Thoracic aorta (tissue), 2 donors: ENCODE results near the gene LCK. TPM values are rescaled to one million over a fixed set of nuclear protein-coding genes. Genes with fewer than 3 reads are reported as not detected.
A peak's percentile ranks its signal among the peaks of the same experiment; 100 is the strongest.

Experiments
- ATAC-seq: fragments of 150-250 bp; one replicate; pipeline ENCODE4 v1.8.0; 2017; ENCODE audit warnings: low read depth; ENCODE audit not compliant: insufficient number of reproducible peaks, low FRiP score
- DNase-seq: peaks from one replicate; pipeline ENCODE4 v3.0.0-alpha.2; 2020; ENCODE audit warnings: low spot score
- H3K27ac ChIP-seq, 2 donors: fragments of 200-600 bp; sonication (generic); 1 replicate in 1 of 2; 2 replicates in 1 of 2; pipeline ENCODE4 v1.5.1; 2016; ENCODE audit warnings: mild to moderate bottlenecking in 2 of 2, moderate library complexity in 2 of 2
- H3K27me3 ChIP-seq: fragments of 200-600 bp; sonication (generic); replicated peaks from 2 replicates; pipeline ENCODE4 v1.6.0; 2016; ENCODE audit warnings: mild to moderate bottlenecking; ENCODE audit not compliant: insufficient read depth
- H3K36me3 ChIP-seq: fragments of 200-600 bp; sonication (generic); one replicate; pipeline ENCODE4 v1.5.1; 2016
- H3K4me1 ChIP-seq, 2 donors: fragments of 200-600 bp; sonication (generic); 1 replicate in 1 of 2; 2 replicates in 1 of 2; pipeline versions ENCODE4 v1.5.1 to v1.6.0; 2016; ENCODE audit warnings: low read depth in 2 of 2, mild to moderate bottlenecking in 1 of 2; ENCODE audit not compliant: control insufficient read depth in 1 of 2
- H3K4me3 ChIP-seq: fragments of 200-600 bp; sonication (generic); 2 replicates; pipeline ENCODE4 v1.5.1; 2016; ENCODE audit warnings: mild to moderate bottlenecking
- H3K9me3 ChIP-seq: fragments of 200-600 bp; sonication (generic); 2 replicates; pipeline ENCODE4 v1.5.1; 2016
- total RNA-seq, 2 donors: library from RNA; depleted of rRNA; stranded (reverse); fragments of >200 nt; gene quantifications; one replicate each; pipeline versions ENCODE4 v1.1.0 to v1.2.3, GENCODE V29; 2016
- TF ChIP-seq, protein P1 (sequence below): fragments of 200-600 bp; sonication (generic); IDR thresholded peaks from one replicate; pipeline ENCODE4 v1.5.1; 2019; ENCODE audit warnings: antibody characterized with exemption

LCK gene
- total RNA-seq, 2 donors from 2014 or later, result 4.1 to 10.5 TPM

DNA sequence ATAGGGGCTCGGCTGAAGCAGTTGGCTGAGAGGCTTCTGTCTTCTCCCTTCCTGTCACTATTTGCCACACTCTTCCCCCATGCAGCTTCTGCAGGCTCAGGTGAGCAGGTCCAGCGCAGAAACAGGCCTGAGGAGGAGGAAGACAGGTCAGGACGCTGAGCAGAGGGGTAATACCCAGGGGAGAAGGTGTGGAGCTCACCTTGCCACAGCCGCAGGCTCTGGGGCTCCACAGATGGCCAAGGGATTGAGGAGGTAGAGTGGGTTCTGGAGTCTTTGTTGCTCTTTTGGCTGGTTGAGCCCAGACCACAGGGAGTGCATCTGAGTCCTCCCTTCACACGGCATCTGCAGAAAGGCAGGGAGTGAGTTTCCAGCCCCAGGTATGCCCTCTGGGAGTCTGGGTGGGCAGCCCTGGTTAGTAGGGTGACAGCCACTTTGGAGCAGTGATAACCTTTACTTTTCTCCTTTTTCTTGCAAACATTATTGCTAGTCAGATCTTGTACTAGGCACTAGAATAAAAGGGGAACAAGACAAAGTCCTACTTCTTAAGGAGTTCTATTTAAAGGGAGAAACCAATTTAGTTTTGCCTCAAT, 19.1 kb upstream of the LCK start:
- Histone ChIP-seq H3K9me3 (no peaks in the 10 kb centered on the region), H3K36me3 (peaks cover 56% of the 10 kb centered on the region), H3K4me1 (no peaks in the 10 kb centered on the region), H3K27ac (no peak overlapping the region), H3K4me3 (no peak overlapping the region), H3K27me3 (no peaks in the 10 kb centered on the region)
- ATAC-seq, result no peak
- no peak for DNase-seq
- TF ChIP-seq, protein P1, sequence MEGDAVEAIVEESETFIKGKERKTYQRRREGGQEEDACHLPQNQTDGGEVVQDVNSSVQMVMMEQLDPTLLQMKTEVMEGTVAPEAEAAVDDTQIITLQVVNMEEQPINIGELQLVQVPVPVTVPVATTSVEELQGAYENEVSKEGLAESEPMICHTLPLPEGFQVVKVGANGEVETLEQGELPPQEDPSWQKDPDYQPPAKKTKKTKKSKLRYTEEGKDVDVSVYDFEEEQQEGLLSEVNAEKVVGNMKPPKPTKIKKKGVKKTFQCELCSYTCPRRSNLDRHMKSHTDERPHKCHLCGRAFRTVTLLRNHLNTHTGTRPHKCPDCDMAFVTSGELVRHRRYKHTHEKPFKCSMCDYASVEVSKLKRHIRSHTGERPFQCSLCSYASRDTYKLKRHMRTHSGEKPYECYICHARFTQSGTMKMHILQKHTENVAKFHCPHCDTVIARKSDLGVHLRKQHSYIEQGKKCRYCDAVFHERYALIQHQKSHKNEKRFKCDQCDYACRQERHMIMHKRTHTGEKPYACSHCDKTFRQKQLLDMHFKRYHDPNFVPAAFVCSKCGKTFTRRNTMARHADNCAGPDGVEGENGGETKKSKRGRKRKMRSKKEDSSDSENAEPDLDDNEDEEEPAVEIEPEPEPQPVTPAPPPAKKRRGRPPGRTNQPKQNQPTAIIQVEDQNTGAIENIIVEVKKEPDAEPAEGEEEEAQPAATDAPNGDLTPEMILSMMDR, result no peak

DNA sequence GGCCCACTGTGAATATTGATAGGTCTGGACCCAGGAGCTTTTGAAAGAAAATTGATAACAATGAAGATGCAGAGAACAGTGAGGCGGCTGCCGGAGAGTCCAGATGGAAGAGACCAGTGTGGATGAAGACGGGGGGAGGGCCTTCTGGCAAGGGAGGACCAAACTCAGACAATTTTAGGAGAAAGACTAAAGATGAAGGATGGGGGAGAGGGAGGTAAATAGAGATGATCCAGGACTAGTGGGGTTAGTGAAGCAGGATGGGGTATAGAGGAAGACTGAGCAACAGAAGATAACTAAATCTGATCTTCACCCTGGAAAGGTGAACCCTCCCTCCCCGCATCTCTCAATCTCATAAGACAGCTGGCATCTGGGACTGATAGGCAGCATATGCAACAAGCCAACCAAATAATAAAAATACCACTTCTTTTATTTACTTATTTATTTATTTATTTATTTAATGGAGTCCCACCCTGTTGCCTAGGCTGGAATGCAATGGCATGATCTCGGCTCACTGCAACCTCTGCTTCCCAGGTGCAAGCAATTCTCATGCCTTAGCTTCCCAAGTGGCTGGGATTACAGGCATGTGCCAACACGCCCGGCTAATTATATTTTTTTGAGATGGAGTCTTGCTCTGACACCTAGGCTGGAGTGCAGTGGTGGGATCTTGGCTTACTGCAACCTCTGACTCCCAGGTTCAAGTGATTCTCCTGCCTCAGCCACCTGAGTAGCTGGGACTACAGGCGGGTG, 18.3 kb upstream of the LCK start:
- H3K36me3 ChIP-seq, result peaks cover 51% of the 10 kb centered on the region
- no peak for ATAC-seq

DNA sequence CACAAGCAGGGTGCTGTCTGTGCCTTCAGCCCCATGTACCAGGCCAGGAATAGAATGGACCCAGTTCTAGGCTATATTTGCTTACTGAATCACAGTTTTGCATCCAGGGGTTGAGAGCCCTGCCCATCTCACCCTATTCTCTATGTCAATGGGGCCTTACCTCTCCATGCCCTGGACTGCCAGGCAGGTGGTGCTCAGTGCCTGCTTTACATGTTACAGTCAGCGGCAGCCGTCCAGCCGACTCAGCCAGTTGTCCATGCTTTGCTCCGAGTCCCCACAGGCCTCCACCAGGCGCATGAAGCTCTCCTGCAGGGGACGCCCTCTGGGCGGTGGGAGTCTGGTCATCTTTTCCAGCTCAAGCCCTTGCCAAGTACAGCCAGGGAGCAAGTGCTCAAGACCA, 16.3 kb upstream of the LCK start:
- Histone ChIP-seq H3K4me3 (no peak overlapping the region), H3K9me3 (no peaks in the 10 kb centered on the region), H3K36me3 (peaks cover 30% of the 10 kb centered on the region), H3K27me3 (no peaks in the 10 kb centered on the region), H3K27ac (no peak overlapping the region), H3K4me1 (no peaks in the 10 kb centered on the region)
- no peak for DNase-seq
- TF ChIP-seq, protein P1, result no peak
- no peak for ATAC-seq

More for the DNA sequence above, 18.3 kb upstream of the LCK start:
- Histone ChIP-seq H3K4me3 (no peak overlapping the region), H3K9me3 (no peaks in the 10 kb centered on the region), H3K27ac (no peak overlapping the region), H3K27me3 (no peaks in the 10 kb centered on the region), H3K4me1 (no peaks in the 10 kb centered on the region)
- TF ChIP-seq, protein P1, result no peak
- DNase-seq, result no peak

DNA sequence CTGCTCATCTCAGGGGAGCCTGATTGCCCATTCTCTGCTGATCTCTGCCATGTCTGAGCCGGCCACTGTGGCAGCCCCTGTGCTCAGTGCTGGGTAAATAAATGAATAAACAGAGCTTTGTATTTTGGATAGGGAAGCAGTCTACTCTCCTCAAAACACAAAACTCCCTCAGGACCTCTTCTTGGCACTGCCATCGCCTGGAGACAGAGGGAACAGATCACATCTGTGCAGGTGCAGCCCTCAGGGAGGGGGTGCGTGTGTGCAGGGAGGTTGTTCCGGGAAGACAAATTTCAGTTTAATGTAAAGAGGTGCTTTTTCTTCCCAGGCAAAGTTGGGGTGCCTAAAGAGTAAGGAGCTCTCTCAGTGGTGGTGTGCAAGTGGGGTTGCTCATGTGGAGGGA, 11.7 kb upstream of the LCK start:
- H3K36me3 ChIP-seq, result no peaks in the 10 kb centered on the region
- H3K27me3 ChIP-seq, result no peaks in the 10 kb centered on the region
- no peaks in the 10 kb centered on the region for H3K9me3 ChIP-seq
- no peak overlapping the region for H3K4me3 ChIP-seq
- no peak for ATAC-seq
- TF ChIP-seq, protein P1, result no peak
- H3K4me1 ChIP-seq, result peaks cover 5 to 13% of the 10 kb centered on the region in 2 donors
- DNase-seq, result no peak
- H3K27ac ChIP-seq, result peak overlapping the region in 1 of 2 donors; percentile 75

DNA sequence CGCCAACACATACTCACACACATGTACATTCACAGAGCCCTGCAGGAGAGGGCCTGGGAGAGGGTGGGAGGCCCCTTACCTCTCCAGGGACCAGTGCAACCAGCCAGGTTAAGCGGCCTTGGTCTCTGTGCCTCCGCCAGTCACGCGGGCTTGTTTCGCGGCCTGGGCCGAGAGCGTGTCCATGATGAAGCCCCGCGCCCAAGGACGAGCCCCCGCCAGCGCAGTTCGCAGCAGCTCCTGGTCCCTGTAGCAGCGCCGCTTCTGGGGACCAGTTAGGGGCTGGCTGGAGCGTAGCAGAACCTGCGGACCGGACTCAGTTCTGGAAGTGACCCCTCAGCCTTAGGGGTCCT, 11.3 kb upstream of the LCK start:
- no peak for ATAC-seq
- TF ChIP-seq, protein P1, result no peak

More for the DNA sequence above, 11.3 kb upstream of the LCK start:
- Histone ChIP-seq H3K27ac (peak overlapping the region; percentile 75 to 84), H3K9me3 (no peaks in the 10 kb centered on the region), H3K27me3 (no peaks in the 10 kb centered on the region), H3K36me3 (no peaks in the 10 kb centered on the region), H3K4me3 (peak overlapping the region; percentile 85), H3K4me1 (peaks cover 5 to 13% of the 10 kb centered on the region in 2 donors)
- no peak for DNase-seq
